ENCODE data around the gene EPB41.
"Not testable (repeated sequence)": the region's sequence is repeated elsewhere in the genome, so short reads cannot be mapped to it uniquely, and the experiment has no call there.

EPB41 gene

DNA sequence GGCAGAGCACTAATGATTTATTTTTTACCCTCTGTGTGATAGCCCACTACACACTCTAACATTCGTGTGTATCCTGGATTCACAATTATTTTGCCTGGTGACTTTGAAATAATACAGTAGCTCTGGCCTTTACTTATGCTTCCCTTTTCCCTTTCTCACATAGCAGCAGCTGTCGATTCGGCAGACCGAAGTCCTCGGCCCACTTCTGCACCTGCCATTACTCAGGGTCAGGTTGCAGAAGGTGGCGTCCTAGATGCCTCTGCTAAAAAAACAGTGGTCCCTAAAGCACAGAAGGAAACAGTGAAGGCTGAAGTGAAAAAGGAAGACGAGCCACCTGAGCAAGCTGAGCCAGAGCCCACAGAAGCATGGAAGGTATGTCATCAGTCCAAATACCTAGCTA, 138.6 kb downstream of the EPB41 start:
- DNase-seq (ENCODE audit: low read depth), result no peak

DNA sequence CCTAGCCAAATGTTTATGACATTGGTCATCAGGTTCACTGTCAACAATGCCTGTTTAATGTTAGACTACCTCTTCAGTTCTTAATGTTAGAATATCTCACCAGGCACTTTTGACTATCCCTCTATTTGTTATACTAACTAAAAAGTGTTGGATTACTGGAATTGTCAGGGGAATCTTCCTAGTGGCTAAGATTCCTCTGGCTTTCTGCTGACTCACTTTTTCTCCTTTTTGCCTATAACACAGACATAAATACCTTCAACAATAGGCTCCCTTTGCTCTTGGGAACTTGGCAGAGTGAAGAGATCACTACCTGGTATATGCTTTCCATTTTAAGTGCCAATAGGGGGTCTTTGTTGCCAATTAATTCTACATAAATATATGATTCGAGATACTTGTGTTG, 140.8 kb downstream of the EPB41 start:
- no peak for DNase-seq (ENCODE audit: low read depth)

- no peak for DNase-seq (ENCODE audit: low read depth)
Measured at GRCh38 chr1:29056256-29056655, 141.9 kb downstream of the EPB41 start.

GRCh38 chr1:29057700-29058099, 143.3 kb downstream of the EPB41 start:
- DNase-seq (ENCODE audit: low read depth), result no peak

DNA sequence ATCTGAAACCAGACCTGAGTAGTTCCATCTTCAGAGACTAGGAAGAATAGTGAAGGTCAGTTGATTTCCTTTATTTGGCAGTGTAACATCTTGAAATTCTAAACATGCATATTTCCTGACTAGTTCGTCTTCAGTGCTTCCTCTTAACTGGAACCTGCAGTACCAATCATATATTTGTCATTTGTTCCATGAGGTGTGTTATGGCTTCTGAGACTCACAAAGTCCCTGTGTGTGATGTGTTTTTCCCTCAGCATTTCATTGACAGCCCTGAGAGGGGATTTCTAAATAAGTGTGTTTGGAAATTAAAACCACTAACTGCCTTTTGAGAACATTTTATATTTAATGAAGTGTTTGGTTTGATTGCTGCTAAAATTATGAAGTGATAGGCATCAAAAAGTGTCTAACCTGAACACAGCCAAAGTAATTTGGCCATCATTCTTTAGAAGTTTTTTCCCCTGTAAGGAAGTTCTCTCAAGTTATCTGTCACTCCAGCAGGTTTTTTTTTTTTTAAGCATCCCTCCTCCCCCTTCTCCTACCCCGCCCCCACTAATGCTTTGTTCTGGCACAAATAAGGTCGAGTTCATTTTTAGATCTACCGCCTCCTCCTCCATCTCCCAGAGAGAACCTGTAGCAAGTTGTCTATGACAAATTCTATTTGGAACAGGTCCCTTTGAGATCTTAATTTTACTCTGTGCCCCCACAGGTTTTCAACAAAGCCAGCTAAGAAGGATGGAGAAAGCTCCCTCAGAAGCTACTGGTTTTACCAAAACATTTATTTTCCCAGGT, 148.0 kb downstream of the EPB41 start:
- DNase-seq (ENCODE audit: low read depth), result no peak

- DNase-seq (ENCODE audit: low read depth), result no peak
Measured at GRCh38 chr1:29064064-29064463, 149.7 kb downstream of the EPB41 start.

- DNase-seq (ENCODE audit: low read depth), result no peak
Measured at GRCh38 chr1:29077155-29077554, 162.8 kb downstream of the EPB41 start.

- not testable (repeated sequence) for DNase-seq (ENCODE audit: low read depth)
Measured at GRCh38 chr1:29079916-29080629, 165.7 kb downstream of the EPB41 start.

DNA sequence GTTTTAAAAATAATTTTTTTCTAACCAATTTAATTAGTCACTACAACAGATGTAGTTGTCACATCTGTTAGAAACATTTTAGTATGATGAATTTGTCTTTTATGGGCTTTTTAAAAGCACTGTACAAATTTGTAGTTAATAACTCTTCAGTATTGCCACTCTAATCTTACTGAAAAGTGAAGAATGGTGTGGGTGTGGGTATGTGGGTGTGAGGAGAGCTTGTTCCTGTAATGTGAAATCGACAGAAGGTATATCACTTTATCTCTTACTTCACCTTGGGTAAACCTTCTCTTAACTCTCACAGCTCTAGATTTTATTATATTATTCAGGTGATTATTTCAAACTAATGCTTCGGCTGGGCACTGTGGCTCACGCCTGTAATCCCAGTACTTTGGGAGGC, 166.8 kb downstream of the EPB41 start:
- DNase-seq (ENCODE audit: low read depth), result no peak

DNA sequence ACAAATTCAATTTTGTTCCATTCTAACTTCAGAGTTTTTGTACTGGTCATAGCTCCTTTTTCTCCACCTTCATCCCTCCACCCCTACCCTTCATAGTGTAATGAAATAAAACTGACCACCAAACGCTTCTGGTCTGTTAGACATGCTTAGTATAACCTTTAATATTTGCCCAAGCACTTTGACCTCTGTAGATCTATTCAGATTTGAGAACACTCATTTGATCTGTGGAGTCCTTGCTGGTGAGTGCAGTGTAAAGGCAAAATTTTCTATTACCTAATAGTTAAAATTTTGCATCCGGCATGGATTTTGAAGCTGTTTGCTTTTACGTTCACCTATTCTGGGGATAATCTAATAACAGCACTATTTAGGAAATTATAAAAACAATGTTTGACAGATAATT, 168.2 kb downstream of the EPB41 start:
- no peak for DNase-seq (ENCODE audit: low read depth)

DNA sequence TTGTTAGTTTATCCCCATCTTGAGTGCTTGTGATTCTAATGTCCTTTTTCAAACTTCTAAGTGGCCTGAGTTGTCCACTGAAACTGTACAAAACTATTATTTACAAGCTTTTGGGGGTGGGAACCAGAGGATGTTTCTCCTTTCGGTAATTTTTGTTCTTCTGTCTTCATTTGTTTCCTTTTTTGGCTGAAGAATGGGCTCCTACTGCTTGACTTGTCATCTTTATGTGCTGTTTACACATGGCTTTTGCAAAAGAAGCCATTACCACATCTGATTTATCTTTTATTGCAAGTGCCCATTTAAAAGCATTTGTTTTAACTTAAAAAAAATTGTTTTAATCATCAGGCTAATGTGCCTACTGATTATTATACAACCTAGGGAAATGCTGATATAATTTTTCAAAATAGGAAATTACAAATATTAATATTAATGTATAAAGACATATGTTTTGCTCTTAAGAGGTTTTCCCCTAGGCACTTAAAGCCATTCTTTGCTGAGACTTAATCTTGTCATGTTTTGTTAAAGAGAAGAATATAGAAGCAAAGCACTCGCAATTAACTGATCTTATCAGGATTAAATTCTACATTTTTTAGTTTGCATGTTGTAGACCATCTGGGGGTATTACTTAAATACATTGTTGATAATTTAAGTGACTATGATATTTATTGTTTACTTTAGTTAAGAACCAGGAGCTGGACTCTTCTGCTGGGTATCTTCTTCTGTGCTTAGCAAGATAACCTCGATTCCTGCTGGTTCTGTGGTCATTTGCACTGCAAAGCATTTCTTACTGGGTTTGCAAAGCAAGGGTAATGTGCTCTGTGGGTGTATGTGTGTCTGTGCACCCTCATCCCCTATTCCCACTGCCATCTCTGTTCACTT, 169.2 kb downstream of the EPB41 start:
- DNase-seq (ENCODE audit: low read depth), result peak; percentile 19

DNA sequence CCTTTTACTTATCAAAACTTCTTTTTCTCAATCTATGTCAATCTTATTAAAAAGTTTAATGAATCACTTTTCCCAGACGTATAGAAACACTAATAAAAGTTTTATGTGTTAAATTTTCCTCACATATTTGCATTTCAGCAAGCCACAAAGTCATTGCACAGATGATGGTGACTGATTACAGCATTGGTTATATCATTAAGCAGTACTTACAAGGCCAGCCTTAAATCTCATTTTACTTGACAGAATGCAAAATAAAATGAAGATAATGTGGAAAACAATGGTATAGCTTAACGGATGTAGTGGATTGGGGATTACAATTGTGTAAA, 169.8 kb downstream of the EPB41 start:
- no peak for DNase-seq (ENCODE audit: low read depth)

- DNase-seq (ENCODE audit: low read depth), result no peak
Measured at GRCh38 chr1:29090937-29091618, 176.7 kb downstream of the EPB41 start.

- not testable (repeated sequence) for DNase-seq (ENCODE audit: low read depth)
Measured at GRCh38 chr1:29092704-29093103, 178.3 kb downstream of the EPB41 start.

DNA sequence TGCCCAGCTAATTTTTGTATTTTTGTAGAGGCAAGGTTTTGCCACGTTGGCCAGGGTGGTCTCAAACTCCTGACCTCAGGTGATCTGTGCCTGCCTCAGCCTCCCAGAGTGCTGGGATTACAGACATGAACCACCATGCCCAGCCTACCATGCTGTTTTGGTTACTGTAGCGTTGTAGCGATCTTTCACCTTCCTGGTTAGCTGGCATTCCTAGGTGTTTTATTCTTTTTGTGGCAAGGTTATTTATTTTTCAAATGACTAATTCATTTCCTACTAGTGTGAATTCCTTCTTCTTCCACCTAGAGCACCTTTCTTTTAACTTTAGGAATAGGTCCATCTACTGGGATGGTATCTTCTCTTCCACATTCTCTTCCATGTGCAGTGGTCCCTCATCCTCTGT, 180.1 kb downstream of the EPB41 start:
- DNase-seq (ENCODE audit: low read depth), result no peak

- no peak for DNase-seq (ENCODE audit: low read depth)
Measured at GRCh38 chr1:29094954-29095353, 180.6 kb downstream of the EPB41 start.

GRCh38 chr1:29096231-29096886, 182.0 kb downstream of the EPB41 start:
- no peak for DNase-seq (ENCODE audit: low read depth)

GRCh38 chr1:29099286-29099685, 184.9 kb downstream of the EPB41 start:
- DNase-seq (ENCODE audit: low read depth), result no peak

DNA sequence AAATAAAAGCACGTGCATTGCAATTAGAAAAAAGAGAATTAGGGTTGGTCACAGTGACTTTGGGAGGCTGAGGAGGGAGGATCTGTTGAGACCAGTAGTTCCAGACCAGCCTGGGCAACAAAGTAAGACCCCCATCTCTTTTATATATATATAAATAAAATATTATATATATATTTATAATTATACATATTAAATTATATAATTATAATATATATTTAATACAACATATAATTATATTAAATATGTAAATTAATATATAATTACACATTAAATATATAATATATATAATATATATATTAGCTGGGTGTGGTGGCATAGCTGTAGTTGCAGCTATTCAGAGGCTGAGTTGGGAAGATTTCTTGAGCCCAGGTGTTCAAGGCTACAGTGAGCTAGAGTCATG, 186.1 kb downstream of the EPB41 start:
- no peak for DNase-seq (ENCODE audit: low read depth)

DNA sequence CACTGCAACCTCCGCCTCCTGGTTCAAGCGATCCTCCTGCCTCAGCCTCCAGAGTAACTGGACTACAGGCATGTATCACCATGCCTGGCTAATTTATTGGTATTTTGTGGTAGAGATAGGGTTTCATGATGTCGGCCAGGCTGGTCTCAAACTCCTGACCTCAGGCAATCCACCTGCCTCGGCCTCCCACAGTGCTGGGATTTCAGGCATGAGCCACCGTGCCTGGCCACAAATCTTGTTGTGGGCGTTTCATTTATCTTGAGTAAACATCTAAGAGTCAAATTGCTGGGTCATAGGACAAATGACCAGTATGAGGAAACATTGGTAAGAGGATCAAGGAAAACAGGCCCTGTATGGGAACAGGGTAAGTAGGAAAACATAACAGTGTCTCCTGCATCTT, 191.5 kb downstream of the EPB41 start:
- DNase-seq (ENCODE audit: low read depth), result no peak

DNA sequence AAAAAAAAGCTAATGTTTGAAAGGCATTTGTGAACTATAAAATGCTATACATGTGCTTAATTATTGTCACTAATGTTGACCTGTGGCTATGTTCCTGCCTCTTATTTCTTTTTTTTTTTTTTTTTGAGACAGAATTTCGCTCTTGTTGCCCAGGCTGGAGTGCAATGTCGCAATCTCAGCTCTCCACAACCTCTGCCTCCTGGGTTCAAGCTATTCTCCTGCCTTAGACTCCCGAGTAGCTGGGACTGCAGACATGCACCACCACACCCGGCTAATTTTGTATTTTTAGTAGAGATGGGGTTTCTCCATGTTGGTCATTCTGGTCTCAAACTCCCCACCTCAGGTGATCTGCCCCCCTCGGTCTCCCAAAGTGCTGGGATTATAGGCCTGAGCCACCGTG, 193.7 kb downstream of the EPB41 start:
- not testable (repeated sequence) for DNase-seq (ENCODE audit: low read depth)
